Ecto neural progenitor cell (in vitro differentiated cells): Measurements from ENCODE around the gene SORCS2.

ENCODE experiments used
- DNase-seq: peaks from one replicate; pipeline ENCODE4 v3.0.0-alpha.2; 2018; ENCODE audit warnings: low spot score

Gene SORCS2

GRCh38 chr4:7338876-7339623, 146.7 kb downstream of the SORCS2 start:
- DNase-seq = no peak

DNA sequence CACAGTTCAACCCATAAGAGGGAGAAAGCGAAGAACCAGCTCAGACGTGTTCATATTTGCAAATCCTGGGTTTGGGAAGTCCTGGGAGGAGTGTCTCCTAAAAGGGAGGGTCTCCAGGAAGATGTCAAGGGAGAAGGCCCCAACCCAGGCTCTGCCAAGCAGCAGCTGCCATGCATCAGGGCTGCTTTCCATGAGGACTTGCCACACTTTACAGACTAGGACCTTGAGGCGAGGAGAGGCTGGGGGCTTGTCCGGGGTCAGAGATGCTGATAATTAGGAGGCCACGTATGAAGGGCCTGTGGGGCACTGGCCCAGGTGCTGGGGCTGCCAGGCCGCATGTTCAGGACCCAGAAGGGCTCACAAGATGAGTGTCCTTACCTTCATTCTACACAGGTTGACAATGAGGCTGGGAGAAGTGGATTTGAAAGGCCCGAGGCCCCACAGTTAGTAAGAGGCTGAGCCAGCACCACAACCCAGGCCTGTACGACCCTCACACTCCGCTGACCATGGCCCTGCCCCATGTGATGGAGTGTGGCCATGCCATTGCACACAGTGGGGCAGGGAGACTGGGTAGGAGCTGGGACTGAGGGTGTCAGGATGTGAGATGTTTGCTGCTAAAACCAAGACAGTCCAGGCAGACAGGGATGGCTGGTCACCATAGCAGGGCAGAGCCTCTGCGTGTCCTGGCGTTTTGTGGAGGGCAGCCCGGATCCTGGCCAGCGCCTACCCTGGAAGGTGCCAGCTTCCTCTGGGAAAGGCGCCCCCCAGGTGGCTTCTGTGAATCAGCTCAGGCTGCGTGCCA, 147.6 kb downstream of the SORCS2 start:
- no peak for DNase-seq

GRCh38 chr4:7340553-7341433, 148.5 kb downstream of the SORCS2 start:
- no peak for DNase-seq

DNA sequence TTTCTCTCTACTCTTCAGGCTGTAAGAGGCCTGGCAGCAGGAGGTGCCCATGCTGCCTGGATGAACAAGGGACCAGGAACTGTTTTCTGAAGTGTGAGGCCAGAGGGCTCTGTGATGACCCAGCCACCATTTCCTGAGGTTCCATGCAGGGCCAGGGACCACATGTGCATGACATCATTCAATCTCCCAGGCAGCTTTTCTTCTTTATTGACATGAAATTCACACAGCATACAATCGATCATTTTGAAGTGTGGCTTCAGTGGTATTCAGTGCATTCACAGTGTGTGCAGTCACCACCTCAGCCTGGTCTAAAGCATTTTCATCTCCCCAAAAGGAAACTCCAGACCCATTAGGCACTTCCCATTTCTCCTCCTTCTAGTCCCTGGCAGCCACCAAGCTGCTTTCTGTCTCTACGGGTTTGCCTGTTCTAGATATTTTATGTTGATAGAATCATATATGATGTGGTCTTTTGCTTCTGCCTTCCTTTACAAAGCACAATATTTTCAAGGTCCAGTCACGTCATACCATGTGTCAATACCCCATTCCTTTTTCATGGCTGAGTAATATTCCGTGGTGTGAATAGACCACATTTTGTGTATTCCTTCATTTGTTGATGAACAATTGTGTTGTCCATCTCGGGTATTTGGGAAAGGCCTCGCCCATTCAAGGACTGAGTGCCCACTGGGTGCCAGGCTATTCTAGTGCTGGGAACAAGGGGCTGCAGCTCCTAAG, 149.3 kb downstream of the SORCS2 start:
- no peak for DNase-seq

- DNase-seq = no peak
These were observed 150.1 kb downstream of the SORCS2 start for GRCh38 chr4:7342223-7343080.

DNA sequence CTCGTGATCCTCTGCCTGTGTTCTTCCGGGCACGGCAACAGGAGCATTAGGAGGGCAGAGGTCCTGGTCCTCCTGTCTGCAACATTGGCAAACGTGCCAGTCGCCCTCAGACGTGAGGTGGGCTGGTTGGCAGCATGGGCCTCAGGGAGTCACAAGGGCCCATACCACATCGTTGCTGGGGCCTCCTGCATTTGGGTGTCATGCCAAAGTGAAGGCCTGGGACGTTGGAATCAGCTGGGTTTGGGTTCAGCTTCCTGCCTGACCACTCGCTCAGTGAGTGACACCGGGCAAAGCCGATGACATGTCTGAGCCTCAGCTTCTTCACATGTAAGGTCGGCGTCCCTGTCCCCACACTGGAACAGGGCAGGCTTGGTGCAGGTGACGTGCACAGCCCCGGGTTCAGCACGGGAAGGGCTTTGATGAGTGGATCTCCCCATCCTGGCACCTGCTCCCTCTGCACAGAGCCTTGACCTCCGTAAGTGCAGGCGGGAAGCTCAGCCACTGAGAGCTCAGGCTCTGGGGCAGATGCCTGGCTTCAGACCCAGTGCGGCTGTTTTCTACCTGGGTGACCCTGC, 150.8 kb downstream of the SORCS2 start:
- no peak for DNase-seq

- no peak for DNase-seq
These were observed 151.6 kb downstream of the SORCS2 start for GRCh38 chr4:7343950-7344349.

DNA sequence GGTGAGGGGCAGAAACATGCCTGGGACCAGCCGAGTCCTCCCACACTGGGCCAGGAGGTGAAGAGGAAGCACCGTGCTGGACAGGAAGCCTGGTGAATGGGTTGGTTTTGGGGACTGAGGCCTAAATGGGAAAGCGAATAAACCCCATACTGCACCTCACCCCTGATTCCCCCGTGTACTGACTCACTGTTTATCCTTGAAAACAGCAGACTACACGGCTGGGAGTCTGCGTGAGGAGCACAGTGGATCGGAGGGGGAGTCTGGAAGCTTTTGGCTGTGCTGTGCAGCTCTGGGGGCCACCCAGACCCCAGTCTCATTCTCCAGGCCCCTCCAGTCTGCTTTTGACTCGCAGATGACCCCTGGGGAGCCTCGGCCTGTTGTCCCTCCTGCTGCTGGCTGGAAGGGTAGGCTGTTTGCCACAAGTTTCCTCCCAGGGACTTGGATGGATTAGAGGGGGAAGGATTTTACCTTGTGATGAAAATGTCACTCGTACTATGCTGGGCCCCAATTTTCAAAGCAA, 152.4 kb downstream of the SORCS2 start:
- no peak for DNase-seq

DNA sequence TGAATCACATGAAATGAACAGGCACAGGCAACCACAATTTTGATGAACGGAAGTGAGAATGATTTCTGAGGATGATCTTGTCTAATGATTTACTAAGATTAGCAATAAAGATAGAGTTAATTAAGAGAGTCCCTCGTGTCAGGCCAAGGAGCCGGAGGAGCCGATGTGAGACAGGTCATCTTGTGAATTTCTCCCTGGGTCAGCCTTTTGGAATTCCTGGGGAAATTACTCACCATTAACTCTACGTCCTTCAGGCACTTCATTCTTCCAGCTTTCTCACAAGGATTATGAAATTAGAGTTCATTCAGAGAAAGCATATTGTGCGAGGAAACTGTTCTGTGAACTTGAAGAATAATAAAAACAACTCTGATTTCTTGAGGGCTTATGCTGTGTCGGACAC, 155.6 kb downstream of the SORCS2 start:
- DNase-seq = no peak

DNA sequence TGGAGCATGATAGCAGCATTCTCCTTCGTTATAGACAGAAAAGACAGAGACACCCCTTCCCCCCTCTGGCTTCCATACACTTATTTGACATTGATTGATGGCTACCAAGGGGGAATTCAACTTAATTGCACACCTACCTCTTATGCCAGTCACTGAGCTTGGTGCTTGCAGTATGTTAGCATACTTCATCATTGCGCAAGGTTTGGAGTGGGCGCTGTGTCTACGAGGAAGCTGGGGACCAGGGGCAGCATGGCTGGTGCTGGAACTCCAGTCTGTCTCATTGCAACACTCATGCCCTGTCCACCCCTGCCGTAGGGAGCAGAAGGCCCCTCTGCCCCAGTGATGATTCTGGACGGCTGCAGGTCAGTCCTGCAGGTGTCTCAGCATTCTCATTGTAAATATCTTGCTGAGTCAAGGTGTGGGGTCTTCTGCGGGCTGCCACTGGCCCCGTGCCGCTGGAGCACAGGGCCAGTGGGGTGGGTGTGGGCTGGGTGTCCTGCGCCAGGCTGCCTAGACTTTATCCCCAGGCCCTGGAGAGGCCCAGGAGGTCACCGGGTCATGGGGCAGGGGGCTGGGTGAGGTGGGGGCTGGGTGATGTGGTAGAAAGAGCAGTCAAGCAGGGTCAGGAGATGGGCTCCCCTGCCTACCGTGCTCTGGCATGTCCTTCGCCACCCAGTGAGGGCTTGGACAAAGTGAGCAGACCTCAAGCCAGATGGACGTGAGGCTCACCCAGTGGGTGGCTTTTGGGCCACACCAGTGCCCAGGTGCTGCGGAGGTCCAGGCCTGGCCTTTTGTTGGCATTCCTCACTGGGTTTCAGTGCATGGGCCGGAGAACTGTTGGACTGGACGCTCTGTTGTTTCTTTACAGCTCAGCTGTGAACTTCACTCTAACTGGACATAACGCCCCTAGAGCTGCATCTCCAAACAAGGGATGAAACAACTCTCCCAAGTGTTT, 156.9 kb downstream of the SORCS2 start:
- no peak for DNase-seq

GRCh38 chr4:7350396-7350795, 158.1 kb downstream of the SORCS2 start:
- no peak for DNase-seq

GRCh38 chr4:7351014-7351413, 158.7 kb downstream of the SORCS2 start:
- no peak for DNase-seq

- DNase-seq = no peak
These were observed 160.1 kb downstream of the SORCS2 start for GRCh38 chr4:7352486-7352885.

DNA sequence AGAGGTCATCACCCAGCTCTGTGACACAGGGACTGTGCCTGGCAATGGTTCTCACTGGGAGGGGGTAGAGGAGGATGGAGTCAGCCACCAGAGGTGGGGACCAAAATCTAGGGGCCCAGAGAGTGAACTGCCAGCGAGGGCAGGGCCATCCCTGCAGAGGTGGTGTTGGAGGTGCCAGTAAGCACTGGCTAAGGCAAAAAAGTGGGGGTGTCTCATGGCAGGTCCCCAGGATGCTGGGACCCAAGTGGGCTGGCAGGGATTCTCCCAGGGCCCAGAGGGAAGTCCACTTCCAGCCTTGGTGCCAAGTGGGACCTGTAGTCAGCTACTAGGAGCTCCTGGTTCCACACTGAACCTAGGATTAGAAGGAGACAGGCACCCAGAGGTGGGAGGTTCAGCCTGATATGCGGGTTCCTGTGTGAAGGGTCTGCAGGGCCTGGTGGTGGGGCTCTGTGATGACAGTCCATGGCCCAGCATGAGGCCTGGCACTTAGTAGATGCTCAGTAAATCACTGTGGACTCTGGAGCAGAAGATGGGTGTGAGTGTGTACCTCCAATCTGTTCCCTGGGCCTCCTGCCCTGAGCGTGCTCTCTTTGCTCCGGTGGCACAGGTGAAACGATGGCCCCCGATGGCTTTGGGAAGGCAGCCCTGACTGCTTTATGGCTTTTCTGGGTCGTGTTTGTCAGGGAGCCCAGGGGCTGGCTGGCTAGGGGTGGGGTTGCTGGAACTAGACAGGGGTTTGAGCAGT, 160.9 kb downstream of the SORCS2 start:
- DNase-seq = no peak

GRCh38 chr4:7353846-7354610, 161.7 kb downstream of the SORCS2 start:
- no peak for DNase-seq

GRCh38 chr4:7354927-7355326, 162.6 kb downstream of the SORCS2 start:
- DNase-seq = no peak

- no peak for DNase-seq
These were observed 163.5 kb downstream of the SORCS2 start for GRCh38 chr4:7355795-7356194.
